ENCODE results near the gene SNAI3.
"Not testable (repeated sequence)": the region's sequence is repeated elsewhere in the genome, so short reads cannot be mapped to it uniquely, and the experiment has no call there.

GRCh38 chr16:88669493-88669892, 16.8 kb downstream of the SNAI3 start:
- not testable (repeated sequence) for TF ChIP-seq CTCF, POLR2A (IDR thresholded peaks at IDR 0.05)

Measured in Peyer's patch (tissue), 4 donors.